Measurements from ENCODE around the gene FIBP.
A peak's percentile ranks its signal among the peaks of the same experiment; 100 is the strongest.

FIBP gene

DNA sequence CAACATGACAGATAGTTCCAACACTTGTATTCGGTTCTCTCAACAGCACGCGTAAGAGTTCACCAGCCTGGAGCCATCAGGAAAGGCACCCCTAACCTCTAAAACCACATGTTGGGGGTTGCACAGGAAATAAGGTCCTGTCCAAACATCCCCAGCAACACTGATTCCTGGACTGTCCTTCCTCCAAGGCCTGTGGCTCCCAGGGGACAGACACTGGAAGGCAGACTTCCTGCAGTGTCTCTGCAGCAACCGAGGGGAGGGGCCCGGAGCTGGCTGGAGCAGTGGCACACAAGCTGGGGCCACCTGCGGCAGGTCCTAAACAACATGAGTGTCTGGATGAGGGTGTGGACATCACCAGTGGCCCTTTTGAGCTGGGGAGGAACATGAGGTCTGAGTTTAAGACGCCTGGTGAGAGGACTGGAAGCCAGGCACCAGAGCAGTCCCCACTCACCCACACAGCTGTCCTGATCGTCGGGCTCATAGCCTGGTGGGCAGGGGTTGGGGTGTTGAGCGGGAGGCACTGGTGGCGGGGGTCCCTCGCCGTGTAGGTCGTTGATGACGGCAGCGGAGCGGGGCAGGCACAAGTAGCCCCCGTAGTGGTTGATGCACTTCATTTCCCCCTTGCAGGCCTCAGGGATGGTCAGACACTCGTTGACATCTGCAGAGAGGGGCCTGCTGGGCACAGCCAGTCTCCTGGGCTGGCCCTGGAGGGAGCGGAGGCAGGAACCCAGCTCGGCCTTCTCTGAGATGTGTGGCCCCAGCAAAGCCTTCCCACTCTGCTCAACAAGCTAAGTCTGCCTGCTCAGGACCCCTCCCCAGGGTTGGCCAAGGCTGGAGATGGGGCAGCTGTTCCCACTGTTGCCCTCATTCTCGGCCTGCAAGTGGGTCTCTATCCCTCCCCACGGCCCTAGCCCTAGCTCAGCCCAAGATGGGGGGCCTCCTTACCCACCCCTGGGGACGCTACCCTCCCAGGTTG lies 17.3 kb downstream of the FIBP start:
- no peak for TF ChIP-seq ZFX (IDR thresholded peaks at IDR 0.05; ENCODE audit: borderline replicate concordance)
- TF ChIP-seq, protein P1, sequence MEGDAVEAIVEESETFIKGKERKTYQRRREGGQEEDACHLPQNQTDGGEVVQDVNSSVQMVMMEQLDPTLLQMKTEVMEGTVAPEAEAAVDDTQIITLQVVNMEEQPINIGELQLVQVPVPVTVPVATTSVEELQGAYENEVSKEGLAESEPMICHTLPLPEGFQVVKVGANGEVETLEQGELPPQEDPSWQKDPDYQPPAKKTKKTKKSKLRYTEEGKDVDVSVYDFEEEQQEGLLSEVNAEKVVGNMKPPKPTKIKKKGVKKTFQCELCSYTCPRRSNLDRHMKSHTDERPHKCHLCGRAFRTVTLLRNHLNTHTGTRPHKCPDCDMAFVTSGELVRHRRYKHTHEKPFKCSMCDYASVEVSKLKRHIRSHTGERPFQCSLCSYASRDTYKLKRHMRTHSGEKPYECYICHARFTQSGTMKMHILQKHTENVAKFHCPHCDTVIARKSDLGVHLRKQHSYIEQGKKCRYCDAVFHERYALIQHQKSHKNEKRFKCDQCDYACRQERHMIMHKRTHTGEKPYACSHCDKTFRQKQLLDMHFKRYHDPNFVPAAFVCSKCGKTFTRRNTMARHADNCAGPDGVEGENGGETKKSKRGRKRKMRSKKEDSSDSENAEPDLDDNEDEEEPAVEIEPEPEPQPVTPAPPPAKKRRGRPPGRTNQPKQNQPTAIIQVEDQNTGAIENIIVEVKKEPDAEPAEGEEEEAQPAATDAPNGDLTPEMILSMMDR (IDR thresholded peaks at IDR 0.05), result no peak
- H3K27ac ChIP-seq, result no peak overlapping the region

- H3K27ac ChIP-seq, result no peak overlapping the region
- TF ChIP-seq, protein P1 (IDR thresholded peaks at IDR 0.05), result no peak
- no peak for TF ChIP-seq ZFX (IDR thresholded peaks at IDR 0.05; ENCODE audit: borderline replicate concordance)
These were observed 18.0 kb downstream of the FIBP start for GRCh38 chr11:65870307-65870658.

DNA sequence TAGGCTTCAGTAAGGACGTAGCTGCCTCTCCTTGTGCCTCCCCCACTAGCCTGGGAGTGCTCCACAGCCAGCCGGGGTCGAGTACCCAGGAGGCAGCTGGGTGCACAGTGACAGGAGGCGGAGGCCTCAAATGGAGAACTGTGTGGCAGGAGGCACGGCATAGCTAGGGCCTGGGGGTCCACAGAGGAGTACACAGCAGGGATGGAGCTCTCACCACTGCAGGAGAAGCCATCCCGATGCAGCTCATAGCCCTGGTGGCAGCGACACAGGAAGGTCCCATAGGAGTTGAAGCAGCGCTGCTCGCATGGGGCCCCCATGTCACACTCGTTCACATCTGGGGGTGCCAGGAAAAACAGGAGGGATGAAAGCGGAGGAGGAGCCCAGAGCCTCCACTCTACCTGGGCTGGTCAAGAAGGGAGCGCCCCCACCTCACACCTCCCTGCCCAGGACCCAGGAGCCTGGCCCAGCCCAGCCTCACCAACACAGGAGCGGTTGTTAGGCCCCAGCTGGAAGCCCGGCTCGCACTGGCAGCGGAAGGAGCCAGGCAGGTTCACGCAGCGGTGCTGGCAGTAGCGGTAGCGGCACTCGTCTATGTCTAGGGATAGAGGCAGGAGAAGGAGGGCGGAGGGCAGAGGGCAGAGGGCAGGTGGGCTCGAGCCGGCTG lies 18.5 kb downstream of the FIBP start:
- TF ChIP-seq, protein P1 (IDR thresholded peaks at IDR 0.05), result no peak
- no peak for TF ChIP-seq ZFX (IDR thresholded peaks at IDR 0.05; ENCODE audit: borderline replicate concordance)
- no peak overlapping the region for H3K27ac ChIP-seq

GRCh38 chr11:65868907-65869306 lies 19.4 kb downstream of the FIBP start:
- H3K27ac ChIP-seq, result no peak overlapping the region
- TF ChIP-seq ZFX (IDR thresholded peaks at IDR 0.05; ENCODE audit: borderline replicate concordance), result no peak
- TF ChIP-seq, protein P1 (IDR thresholded peaks at IDR 0.05), result no peak

DNA sequence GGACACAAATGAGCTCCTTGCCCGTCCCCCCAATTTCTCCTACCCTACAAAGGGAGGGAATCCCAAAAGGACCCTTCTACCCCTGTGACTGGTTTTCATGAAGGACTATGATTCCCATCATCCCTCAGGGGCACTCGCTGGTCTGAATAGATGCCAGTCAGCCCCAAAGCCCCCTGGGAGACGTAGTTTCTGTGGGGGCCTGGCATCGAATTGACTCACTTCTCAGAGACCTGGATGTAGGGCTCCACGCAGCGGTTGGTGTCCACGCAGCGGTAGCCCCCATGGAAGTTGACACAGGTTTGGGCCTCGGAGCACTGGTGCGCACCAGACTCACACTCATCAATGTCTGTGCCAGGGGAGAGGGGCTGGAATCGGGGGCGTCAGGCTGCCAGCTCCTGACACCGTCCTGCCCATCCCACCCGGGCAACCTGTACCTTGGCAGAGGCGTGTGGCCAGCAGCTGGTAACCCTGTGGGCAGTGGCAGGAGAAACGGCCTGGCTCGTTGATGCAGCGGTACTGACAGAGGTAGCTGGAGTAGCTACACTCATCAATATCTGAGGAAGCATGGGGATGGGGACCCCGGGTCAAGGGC lies 20.1 kb downstream of the FIBP start:
- H3K27ac ChIP-seq, result no peak overlapping the region; the same call in 1 of the 2 replicates
- no peak for TF ChIP-seq ZFX (IDR thresholded peaks at IDR 0.05; ENCODE audit: borderline replicate concordance)
- TF ChIP-seq, protein P1 (IDR thresholded peaks at IDR 0.05), result no peak

DNA sequence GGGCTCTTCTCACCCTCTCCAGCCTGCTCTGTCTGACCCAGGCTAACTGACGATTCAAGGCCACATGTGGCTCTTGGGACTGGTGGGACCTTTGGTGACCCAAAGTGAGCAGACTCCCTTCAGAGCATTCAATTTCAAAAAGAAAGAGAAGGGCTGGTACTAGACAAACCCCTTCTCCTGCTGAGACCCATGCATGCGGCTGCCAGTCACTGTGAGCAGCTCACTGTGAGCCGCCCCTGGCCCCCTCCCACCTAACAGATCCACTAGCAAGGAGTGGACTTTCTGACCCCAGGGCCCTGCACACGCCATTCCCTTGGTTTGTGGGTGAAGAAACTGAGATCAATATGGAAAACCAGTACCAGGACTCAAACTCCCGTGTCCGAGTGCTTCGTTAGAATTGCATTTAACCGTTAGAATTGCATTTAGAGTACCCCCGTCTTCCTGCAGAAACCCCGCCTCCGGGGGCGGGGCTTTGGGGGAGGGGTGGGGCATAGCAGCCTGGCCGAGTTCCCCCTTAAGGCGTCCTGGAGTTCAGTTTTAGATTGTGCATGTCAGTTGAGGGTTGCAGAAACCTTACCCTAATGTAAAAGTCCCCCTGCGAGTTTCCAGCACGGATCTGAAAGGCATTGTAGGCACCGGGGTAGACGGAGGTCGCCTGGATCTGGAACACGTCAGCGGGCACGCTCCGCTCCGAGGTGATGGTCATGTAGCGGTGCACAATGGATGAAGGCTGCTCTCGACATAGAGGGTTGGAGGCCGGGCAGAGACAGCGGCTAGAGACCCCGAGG lies 20.8 kb downstream of the FIBP start:
- TF ChIP-seq ZFX (IDR thresholded peaks at IDR 0.05; ENCODE audit: borderline replicate concordance), result no peak
- TF ChIP-seq, protein P1 (IDR thresholded peaks at IDR 0.05), result no peak
- peak overlapping the region; percentile 23 for H3K27ac ChIP-seq
